Bone marrow (tissue), 2 donors: ENCODE measurements around the gene AGPAT2.

Source experiments
- DNase-seq, 2 donors: peaks; one replicate each; lab custom pipeline; 2025; lab: John Stamatoyannopoulos, UW

The AGPAT2 gene

GRCh38 chr9:136700959-136701667 is 13.9 kb upstream of the AGPAT2 start:
- peak in 1 of 2 donors; percentile 73 for DNase-seq

- no peak for DNase-seq
Observed at GRCh38 chr9:136700304-136700703, 13.0 kb upstream of the AGPAT2 start.

DNA sequence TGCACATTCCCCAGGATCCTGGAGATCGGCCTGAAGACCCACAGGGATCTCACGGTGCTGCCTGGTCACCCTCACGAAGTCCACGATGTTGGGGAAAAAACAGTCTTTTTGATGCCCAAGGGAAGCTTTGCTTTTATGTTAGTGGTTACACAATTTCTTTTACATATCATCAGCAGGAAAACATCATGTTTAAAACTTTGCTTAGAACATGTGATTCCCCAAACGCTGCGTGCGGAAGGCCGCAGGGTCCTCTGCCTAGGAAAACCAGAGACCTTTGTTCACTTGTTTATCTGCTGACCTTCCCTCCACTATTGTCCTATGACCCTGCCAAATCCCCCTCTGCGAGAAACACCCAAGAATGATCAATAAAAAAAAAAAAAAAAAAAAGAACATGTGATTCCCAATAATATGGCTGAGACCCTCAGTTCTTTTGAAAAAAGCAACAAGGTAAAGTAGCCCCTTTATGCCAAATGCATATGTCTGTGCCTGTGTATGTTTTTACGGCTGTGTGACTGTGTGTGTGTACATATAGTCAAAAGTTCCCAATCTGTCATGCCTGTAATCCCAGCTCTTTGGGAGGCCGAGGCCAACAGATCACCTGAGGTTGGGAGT is 11.5 kb upstream of the AGPAT2 start:
- no peak for DNase-seq

- peak in 1 of 2 donors; percentile 58 for DNase-seq
Observed at GRCh38 chr9:136697821-136698526, 10.7 kb upstream of the AGPAT2 start.

DNA sequence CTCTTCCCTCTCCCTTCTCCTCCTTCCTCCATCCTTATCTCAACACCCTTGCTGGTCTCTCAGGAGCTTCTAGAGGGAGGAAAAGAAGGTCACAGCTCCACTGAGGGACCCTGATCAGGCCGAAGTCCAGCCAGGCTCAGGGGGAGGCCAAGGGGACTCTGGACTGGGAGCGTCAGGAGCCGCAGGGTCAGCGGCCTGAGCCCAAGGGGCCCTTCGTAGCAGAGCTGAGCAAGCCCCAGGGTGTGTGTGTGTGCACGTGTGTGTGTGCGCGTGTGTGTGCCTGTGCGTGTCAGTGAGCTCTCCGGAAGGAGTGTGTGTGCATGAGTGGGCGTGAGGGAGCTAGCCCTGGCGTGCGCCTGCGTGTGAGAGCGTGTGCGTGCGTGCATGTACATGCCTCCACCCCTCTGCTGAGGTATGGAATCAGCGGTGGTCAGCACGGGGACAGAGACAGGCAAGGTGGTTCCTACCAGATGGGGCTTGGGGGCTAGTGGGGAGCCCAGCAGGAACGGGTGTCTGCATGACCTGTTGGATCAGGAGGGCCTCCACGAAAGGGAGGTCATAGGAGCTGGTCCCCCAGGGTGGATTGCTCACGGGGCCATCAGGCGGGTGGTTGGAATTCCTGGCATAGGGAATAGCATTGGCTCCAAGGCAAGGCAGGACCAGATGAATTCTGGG is 10.0 kb upstream of the AGPAT2 start:
- no peak for DNase-seq

- DNase-seq: no peak
Observed at GRCh38 chr9:136696502-136696901, 9.2 kb upstream of the AGPAT2 start.

DNA sequence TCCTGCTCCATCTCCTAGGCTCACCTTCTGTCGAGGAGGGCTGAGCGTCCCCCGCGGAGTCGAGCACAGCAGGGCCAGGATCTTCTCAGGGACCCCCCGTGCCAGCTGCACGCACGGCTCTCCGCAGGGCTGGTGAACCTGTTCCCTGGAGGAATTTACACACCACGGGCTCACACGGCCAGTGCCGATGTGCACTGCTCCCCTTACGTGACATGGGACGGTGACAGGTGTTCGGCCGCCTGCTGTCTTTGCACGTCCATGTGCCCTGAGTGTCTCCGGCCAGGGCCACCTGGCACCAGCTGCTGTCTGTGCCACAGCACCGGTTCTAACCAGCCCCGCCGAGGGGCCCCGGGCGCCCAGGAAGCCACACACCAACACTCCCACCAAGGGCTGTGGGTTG is 8.7 kb upstream of the AGPAT2 start:
- DNase-seq: no peak

GRCh38 chr9:136695435-136695895 is 8.2 kb upstream of the AGPAT2 start:
- DNase-seq: no peak

DNA sequence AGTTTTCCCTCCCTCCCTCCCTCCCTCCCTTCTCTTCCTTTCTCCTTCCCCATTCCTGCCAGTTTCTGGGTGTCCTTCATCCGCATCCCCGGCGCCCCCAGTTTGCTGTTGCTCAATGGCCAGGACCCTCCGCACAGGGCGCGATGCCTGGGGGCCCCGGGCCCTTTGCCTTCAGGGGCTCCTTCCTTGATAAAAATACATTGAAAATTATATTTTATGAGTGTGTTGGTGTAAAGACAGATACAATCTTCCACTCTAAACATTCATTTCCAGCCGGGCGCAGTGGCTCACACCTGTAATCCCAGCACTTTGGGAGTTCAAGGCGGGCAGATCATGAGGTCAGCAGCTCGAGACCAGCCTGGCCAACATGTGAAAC is 7.6 kb upstream of the AGPAT2 start:
- no peak for DNase-seq

- DNase-seq: peak; percentile 13 to 36
Observed at GRCh38 chr9:136694163-136694871, 7.1 kb upstream of the AGPAT2 start.

- no peak for DNase-seq
Observed at GRCh38 chr9:136693490-136694162, 6.4 kb upstream of the AGPAT2 start.

- DNase-seq: no peak
Observed at GRCh38 chr9:136693135-136693489, 5.9 kb upstream of the AGPAT2 start.

- no peak for DNase-seq
Observed at GRCh38 chr9:136692185-136693134, 5.2 kb upstream of the AGPAT2 start.

GRCh38 chr9:136691316-136692184 is 4.3 kb upstream of the AGPAT2 start:
- DNase-seq: no peak

DNA sequence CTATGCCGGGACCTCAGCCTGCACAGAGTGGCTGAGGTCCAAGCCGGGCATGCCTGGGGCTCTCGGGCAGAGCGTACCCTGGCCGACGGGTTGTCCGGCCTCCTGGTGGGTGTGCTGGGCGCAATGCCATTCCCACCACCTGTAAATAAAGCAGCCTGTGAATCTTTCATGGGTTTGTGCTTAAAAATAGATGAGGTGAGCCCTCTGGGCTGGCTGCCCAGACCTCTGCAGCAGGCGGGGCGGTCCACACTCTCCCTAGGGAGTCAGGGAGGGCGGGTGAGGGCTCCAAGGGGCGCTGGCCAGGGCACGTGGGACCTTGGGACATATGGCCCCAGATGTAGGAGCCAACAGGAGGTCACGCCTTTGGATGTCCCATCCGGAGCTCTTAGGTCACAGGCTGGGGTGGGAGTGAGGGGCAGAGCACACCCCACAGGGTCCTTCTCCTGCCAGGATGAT is 3.6 kb upstream of the AGPAT2 start:
- DNase-seq: no peak

DNA sequence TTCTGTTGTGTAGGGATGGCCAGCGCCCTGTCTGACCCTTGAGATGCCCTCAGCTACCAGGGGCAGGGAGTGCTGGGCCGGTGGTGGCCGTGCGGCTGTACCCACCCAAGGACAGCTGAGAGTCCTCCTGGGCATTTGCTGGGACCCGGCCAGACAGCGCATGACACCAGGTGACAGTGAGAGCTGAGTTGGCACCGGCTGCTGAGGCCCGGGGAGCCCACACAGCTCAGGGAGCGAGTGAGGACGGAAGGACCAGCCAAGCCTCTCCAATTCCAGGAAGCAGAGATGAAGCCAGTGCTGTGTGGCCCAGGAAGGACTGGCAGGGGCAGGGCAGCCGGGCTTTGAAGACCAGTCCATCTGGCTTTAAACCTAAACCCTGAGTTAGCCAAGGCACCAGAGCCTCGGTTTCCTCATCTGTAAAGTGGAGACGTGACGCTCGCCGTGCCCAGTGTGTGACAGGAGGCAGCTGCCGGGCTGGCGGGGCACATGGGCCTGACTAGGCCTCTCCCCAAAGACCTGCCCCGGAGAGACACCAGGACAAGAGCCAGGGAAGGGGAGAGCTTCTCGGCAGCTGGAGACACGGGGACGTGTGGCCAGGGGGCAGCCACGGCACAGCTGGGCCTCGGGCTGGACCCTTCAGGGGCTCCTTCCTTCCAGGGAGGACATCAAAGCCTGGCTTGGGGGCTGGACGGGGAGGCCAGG is 3.0 kb upstream of the AGPAT2 start:
- no peak for DNase-seq

DNA sequence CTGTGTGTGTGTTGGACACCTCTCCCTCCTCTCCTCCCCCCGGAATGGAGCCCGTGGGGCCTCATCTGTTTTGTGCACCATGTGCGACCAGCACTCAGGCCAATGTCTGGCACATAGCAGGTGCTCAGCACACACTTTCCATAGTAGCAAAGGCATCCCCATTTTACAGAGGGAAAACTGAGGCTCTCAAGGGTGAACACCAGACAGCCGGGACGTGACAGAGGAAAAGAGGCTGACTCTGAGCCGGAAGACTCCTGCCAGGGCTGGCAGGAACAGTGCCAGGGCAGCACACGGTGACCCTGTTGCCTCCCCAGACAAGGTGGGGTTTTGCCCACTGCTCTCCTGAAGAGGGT is 1.8 kb upstream of the AGPAT2 start:
- DNase-seq: no peak

DNA sequence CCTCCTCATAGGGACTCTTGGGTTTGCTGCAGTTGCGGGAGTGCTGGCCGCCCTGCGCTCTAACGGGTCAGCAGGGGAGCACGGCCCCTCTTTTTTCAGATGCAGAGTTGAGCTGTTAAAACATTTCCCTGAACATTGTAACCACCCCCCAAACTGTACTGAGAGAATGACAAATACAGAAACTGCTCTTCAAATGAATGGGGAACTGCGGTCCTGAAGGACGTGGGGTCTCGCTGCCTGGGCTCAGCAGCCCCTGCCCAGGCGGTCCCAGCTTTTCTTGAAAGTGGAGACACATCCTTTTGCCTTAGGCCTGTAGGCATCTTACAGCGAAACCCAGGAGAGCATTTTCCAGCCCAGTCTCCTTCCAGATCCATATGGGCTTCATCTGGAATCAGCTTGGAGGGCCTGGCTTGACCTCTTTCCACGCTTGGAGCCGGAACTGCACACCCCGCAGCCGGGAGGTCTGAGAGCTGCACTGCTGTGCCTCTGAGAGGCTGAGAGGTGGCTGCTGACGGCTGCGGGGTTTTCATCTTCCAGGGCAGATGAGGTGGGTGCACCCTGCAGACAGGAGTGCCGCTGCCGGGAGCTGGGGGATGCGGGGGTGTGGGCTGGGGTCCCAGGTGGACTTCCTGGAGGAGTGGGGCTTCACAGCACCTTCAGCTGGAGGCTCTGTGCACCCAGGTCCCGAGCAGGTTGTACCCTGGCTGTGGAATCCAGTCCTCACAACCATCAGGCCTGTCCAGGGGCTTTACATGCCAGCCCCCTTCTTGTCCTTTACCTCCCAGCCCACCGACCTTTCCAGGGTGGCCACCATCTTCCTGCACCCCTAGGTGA is 1.2 kb upstream of the AGPAT2 start:
- DNase-seq: no peak
